Measurements from ENCODE around the gene ZNF500. TPM values are rescaled to one million over a fixed set of nuclear protein-coding genes. Genes with fewer than 3 reads are reported as not detected.
A peak's percentile ranks its signal among the peaks of the same experiment; 100 is the strongest.
"Not testable (repeated sequence)": the region's sequence is repeated elsewhere in the genome, so short reads cannot be mapped to it uniquely, and the experiment has no call there.

Gene ZNF500
- total and polyA plus RNA-seq, 4 donors, result 5.8 to 21.7 (median 14.5) TPM

DNA sequence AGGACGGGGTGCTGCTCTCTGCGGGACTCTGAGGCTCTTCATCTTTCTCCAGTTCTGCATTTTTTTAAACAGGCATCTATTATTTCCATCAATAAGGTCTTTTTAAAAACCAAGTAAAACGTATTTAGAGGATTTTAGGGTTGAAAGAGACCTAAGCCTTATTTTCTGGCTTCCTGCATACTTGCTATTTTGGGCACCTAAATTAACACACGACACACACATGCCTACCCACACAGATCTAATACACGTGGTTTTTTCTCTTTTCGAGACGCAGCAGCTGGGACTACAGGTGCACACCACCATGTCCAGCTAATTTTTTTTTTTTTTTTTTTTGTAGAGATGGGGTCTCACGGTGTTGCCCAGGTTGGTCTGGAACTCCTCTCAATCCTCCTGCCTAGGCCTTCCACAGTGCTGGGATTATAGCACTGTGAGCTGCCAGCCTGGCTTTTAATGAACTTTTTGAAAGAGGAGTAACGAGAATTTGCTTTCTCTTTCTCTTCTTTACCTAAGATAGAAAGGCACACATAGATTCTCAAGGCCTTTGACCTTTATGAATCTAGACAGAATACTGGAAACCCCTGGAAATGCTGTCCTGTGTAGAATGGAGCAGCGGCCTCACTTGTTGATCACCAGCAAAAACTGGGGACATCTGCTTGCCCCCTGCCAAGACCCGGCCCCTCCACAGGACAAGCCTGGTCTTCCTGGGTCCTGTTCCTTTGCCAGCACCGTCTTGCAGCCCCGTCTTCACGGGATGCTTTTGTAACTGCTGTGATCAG lies 18.9 kb downstream of the ZNF500 start:
- Histone ChIP-seq H3K27ac (ENCODE audit: low read depth, low read length) (no peak overlapping the region), H3K36me3 (ENCODE audit: control insufficient read depth, insufficient read depth, low read length) (peaks cover 72% of the 10 kb centered on the region)

DNA sequence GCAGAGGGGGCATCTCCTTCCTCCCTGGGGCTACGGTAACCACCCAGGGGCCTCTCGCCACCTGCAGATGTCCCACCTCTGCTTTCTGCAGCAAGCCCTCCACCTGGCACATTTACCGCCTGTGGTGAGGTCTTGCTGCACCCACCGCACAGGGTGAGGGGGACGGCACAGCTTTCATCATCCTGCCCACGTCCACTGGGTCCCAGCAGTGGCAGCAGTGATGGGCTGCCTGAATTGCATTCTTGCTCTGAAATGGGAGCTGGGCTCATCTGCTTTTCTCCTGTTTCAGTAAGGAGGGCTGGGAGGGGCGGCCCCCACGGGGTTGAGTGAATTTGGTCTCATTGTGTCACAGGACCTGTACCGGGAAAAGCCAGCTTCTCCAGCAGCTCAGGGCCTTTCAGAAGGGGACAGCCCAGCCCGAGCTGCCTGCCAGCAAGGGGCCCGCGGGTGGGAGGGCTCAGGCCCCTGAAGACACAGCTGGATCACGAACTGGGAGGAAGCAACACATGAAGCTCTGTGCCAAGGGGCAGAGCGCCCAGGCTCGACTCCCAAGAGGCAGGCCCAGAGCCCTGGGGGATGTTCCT lies 19.9 kb downstream of the ZNF500 start:
- no peak overlapping the region for H3K4me3 ChIP-seq (ENCODE audit: low read depth, low read length)
- WGBS (ENCODE audit: insufficient coverage), result 48% methylated on average over 14 of the region's 15 CpGs
- H3K27me3 ChIP-seq (ENCODE audit: control insufficient read depth, insufficient read depth, low read length), result no peaks in the 10 kb centered on the region
- H3K4me1 ChIP-seq (ENCODE audit: control insufficient read depth, insufficient read depth, low read length), result peaks cover 17% of the 10 kb centered on the region
- peaks cover 62% of the 10 kb centered on the region for H3K36me3 ChIP-seq (ENCODE audit: control insufficient read depth, insufficient read depth, low read length)
- H3K27ac ChIP-seq (ENCODE audit: low read depth, low read length), result no peak overlapping the region
- DNase-seq (ENCODE audit: low read depth in 4 of 6, low spot score in 6 of 6), result peak in 1 of 6 donors; percentile 65
- H3K9me3 ChIP-seq (ENCODE audit: control insufficient read depth, insufficient read depth, low read length), result no peaks in the 10 kb centered on the region

More for the DNA sequence above, 18.9 kb downstream of the ZNF500 start:
- peaks cover 15% of the 10 kb centered on the region for H3K4me1 ChIP-seq (ENCODE audit: control insufficient read depth, insufficient read depth, low read length)
- H3K27me3 ChIP-seq (ENCODE audit: control insufficient read depth, insufficient read depth, low read length), result no peaks in the 10 kb centered on the region
- WGBS (ENCODE audit: insufficient coverage), result 93% methylated on average over 6 of the region's 14 CpGs
- no peaks in the 10 kb centered on the region for H3K9me3 ChIP-seq (ENCODE audit: control insufficient read depth, insufficient read depth, low read length)
- no peak overlapping the region for H3K4me3 ChIP-seq (ENCODE audit: low read depth, low read length)
- no peak for DNase-seq (ENCODE audit: low read depth in 4 of 6, low spot score in 6 of 6)

DNA sequence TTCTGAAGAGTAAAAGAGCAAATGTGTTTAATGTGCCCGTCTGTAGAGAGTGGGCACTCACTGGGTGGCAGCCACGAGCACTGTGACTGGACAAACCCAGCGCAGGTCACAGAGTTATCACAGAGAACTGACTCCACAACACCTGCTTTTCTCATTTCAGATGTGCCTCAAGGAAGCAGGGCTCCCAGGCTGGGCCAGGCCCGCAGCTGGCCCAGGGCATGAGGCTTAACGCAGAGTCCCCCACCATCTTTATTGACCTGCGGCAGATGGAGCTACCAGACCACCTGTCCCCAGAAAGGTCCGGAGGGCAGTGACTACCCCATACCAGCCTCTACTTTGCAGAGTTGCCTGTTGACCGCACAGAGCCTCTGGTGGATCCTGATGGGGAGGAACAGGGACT lies 20.7 kb downstream of the ZNF500 start:
- no peak overlapping the region for H3K4me3 ChIP-seq (ENCODE audit: low read depth, low read length)
- peaks cover 17% of the 10 kb centered on the region for H3K4me1 ChIP-seq (ENCODE audit: control insufficient read depth, insufficient read depth, low read length)
- H3K27ac ChIP-seq (ENCODE audit: low read depth, low read length), result no peak overlapping the region
- WGBS (ENCODE audit: insufficient coverage), result 92% methylated on average over 4 of the region's 8 CpGs
- no peak for DNase-seq (ENCODE audit: low read depth in 4 of 6, low spot score in 6 of 6)
- peaks cover 53% of the 10 kb centered on the region for H3K36me3 ChIP-seq (ENCODE audit: control insufficient read depth, insufficient read depth, low read length)
- no peaks in the 10 kb centered on the region for H3K9me3 ChIP-seq (ENCODE audit: control insufficient read depth, insufficient read depth, low read length)
- no peaks in the 10 kb centered on the region for H3K27me3 ChIP-seq (ENCODE audit: control insufficient read depth, insufficient read depth, low read length)

DNA sequence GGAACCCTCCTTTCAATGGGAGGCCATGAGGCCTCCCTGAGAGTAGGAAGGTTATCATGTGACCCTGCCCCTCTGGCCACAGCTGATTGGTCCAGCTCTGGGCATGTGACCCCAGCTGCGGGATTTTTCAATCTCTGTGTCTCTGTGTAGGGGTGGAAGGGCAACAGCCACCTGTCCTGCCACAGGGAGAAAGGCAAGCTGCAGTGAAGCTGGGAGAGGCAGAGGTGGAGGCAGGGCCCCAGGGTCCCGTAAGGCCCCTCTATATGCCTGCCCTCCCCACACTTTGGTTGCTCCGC lies 21.7 kb downstream of the ZNF500 start:
- whole genome bisulfite sequencing (ENCODE audit: insufficient coverage), result 74% methylated on average over 3 of the region's 3 CpGs
- Histone ChIP-seq H3K9me3 (ENCODE audit: control insufficient read depth, insufficient read depth, low read length) (no peaks in the 10 kb centered on the region), H3K27me3 (ENCODE audit: control insufficient read depth, insufficient read depth, low read length) (no peaks in the 10 kb centered on the region), H3K36me3 (ENCODE audit: control insufficient read depth, insufficient read depth, low read length) (peaks cover 46% of the 10 kb centered on the region), H3K4me3 (ENCODE audit: low read depth, low read length) (no peak overlapping the region), H3K4me1 (ENCODE audit: control insufficient read depth, insufficient read depth, low read length) (peaks cover 17% of the 10 kb centered on the region), H3K27ac (ENCODE audit: low read depth, low read length) (no peak overlapping the region)
- DNase-seq (ENCODE audit: low read depth in 4 of 6, low spot score in 6 of 6), result no peak

DNA sequence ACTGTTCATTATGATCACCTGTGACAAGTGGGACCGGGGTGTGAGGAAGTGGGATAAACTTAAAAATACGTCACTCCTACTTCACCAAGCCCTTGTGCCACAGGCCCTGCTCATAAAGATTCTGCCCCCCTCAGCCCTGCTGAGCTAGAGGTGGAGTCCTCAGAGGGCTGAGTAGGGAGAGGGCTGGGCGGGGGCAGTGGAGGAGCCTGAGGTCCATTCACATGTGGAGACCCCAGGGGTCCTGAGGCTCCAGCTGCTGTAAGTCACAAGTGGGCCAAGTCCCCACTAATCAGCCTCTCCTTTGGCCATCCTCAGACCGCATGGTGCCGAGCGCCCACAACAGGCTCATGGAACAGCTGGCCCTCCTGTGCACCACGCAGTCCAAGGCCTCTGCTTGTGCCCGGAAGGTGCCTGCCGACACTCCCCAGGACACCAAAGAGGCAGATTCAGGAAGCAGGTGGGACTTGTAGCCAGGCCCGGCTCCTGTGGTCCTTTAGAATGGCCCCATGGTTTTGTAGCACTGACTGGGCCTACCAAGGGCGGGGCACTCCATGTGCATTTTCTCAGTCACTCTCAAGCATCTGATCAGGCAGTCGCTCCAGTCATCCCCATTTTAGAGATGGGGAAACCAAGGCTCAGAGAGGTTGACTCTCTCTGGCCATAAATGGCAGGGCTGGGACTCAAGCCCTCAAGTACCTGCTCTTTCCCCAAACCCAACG lies 22.2 kb downstream of the ZNF500 start:
- no peaks in the 10 kb centered on the region for H3K27me3 ChIP-seq (ENCODE audit: control insufficient read depth, insufficient read depth, low read length)
- H3K9me3 ChIP-seq (ENCODE audit: control insufficient read depth, insufficient read depth, low read length), result no peaks in the 10 kb centered on the region
- H3K4me1 ChIP-seq (ENCODE audit: control insufficient read depth, insufficient read depth, low read length), result peaks cover 17% of the 10 kb centered on the region
- no peak overlapping the region for H3K4me3 ChIP-seq (ENCODE audit: low read depth, low read length)
- no peak for DNase-seq (ENCODE audit: low read depth in 4 of 6, low spot score in 6 of 6)
- peaks cover 42% of the 10 kb centered on the region for H3K36me3 ChIP-seq (ENCODE audit: control insufficient read depth, insufficient read depth, low read length)
- H3K27ac ChIP-seq (ENCODE audit: low read depth, low read length), result no peak overlapping the region
- WGBS (ENCODE audit: insufficient coverage), result 80% methylated on average over 10 of the region's 13 CpGs

DNA sequence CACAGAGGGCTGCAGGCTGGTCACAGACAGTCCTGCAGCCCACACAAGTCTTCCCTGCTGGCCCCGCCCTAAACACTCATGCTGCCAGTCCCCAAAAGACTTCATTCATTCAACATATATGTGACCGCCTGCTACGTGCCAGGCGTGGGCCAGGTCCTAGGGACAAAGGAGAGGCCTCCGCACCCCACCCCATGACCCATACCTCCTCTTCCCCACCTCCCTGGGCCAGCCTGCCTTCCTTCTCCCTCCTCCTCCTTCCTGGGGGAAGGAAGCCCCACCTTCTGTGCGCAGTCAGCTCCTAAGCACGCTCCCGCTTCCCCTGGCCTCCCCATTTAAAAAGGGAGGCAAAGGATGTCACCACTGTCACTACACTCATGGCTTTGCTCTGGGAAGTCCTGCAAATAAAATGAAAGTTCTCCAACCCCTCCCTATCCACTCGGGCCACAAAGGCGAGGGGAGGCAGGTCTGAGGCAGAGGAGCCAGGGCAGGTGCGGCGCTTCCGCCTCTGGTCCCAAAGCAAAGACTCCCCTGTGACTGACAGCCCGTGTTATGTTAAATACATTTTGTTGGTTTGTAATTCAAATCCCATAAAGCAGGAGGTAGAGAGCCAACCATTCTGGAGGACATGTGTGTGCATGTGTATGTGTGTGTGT lies 23.6 kb downstream of the ZNF500 start:
- DNase-seq (ENCODE audit: low read depth in 4 of 6, low spot score in 6 of 6), result no peak
- 48% methylated on average over 7 of the region's 14 CpGs for WGBS (ENCODE audit: insufficient coverage)
- H3K27ac ChIP-seq (ENCODE audit: low read depth, low read length), result no peak overlapping the region
- H3K27me3 ChIP-seq (ENCODE audit: control insufficient read depth, insufficient read depth, low read length), result no peaks in the 10 kb centered on the region
- peaks cover 29% of the 10 kb centered on the region for H3K36me3 ChIP-seq (ENCODE audit: control insufficient read depth, insufficient read depth, low read length)
- H3K9me3 ChIP-seq (ENCODE audit: control insufficient read depth, insufficient read depth, low read length), result no peaks in the 10 kb centered on the region
- H3K4me1 ChIP-seq (ENCODE audit: control insufficient read depth, insufficient read depth, low read length), result peaks cover 17% of the 10 kb centered on the region
- H3K4me3 ChIP-seq (ENCODE audit: low read depth, low read length), result no peak overlapping the region

DNA sequence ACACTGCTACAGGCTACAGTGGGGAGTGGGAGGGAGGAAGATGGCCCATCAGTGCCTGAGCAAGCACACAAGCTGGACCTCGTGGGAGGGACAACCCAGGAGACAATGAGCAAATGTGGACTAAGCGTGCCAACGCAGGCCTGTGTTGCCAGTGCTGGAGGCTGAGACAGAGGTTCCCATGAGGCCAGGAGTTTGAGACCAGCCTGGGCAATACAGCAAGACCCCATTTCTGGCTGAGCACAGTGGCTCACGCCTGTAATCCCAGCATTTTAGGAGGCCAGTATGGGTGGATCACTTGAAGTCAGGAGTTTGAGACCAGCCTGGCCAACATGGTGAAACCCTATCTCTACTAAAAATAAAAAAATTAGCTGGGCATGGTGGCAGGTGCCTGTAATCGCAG lies 28.6 kb downstream of the ZNF500 start:
- not testable (repeated sequence) for H3K36me3 ChIP-seq (ENCODE audit: control insufficient read depth, insufficient read depth, low read length); H3K4me3 ChIP-seq (ENCODE audit: low read depth, low read length); H3K27me3 ChIP-seq (ENCODE audit: control insufficient read depth, insufficient read depth, low read length); DNase-seq (ENCODE audit: low read depth in 4 of 6, low spot score in 6 of 6); H3K9me3 ChIP-seq (ENCODE audit: control insufficient read depth, insufficient read depth, low read length); H3K27ac ChIP-seq (ENCODE audit: low read depth, low read length)
- 84% methylated on average over 4 of the region's 5 CpGs for WGBS (ENCODE audit: insufficient coverage)
- H3K4me1 ChIP-seq (ENCODE audit: control insufficient read depth, insufficient read depth, low read length), result peaks cover 18% of the 10 kb centered on the region

DNA sequence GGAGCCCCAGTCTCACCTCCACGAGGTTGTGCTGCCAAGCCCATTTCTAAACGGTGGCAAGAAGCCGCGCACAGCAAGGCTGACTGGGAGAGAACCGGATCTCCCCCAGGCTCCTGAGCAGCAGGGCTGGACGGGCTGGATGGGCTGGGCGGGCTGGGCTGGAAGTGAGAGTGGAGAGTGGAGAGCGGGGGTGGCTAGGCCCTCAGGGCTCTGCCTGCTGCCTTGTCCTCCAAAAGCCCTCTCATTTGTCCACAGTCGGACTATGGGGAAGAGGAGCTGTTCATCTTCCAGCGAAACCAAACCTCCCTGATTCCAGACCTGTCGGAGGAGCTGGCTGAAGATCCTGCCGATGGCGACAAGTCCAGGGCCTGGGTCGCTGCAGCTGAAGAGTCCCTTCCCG lies 29.4 kb downstream of the ZNF500 start:
- H3K4me3 ChIP-seq (ENCODE audit: low read depth, low read length), result no peak overlapping the region
- no peaks in the 10 kb centered on the region for H3K27me3 ChIP-seq (ENCODE audit: control insufficient read depth, insufficient read depth, low read length)
- 78% methylated on average over 10 of the region's 15 CpGs for WGBS (ENCODE audit: insufficient coverage)
- no peak for DNase-seq (ENCODE audit: low read depth in 4 of 6, low spot score in 6 of 6)
- H3K4me1 ChIP-seq (ENCODE audit: control insufficient read depth, insufficient read depth, low read length), result peaks cover 17% of the 10 kb centered on the region
- no peaks in the 10 kb centered on the region for H3K9me3 ChIP-seq (ENCODE audit: control insufficient read depth, insufficient read depth, low read length)
- peaks cover 5% of the 10 kb centered on the region for H3K36me3 ChIP-seq (ENCODE audit: control insufficient read depth, insufficient read depth, low read length)
- H3K27ac ChIP-seq (ENCODE audit: low read depth, low read length), result no peak overlapping the region

DNA sequence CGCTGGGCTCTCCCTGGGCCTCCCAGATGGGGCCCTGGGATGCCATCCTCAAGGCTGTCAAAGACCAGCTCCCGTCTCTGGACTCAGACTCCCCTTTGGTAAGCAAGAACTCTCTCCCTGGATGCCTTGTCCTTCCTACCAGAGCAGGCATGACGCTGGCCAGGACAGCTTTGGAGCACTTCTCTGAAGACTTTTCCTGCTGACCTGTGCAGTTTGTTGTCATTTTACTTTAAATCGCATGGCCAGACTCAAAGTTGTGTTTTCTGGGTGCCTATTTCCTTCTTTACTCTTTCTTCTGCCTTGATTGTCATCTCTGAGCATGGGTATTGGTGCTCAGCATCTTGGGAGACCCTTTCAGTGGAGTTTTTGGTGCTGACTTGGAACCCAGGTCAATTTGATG lies 30.4 kb downstream of the ZNF500 start:
- Histone ChIP-seq H3K4me3 (ENCODE audit: low read depth, low read length) (no peak overlapping the region), H3K36me3 (ENCODE audit: control insufficient read depth, insufficient read depth, low read length) (peaks cover 10% of the 10 kb centered on the region), H3K27me3 (ENCODE audit: control insufficient read depth, insufficient read depth, low read length) (no peaks in the 10 kb centered on the region), H3K4me1 (ENCODE audit: control insufficient read depth, insufficient read depth, low read length) (peaks cover 17% of the 10 kb centered on the region), H3K27ac (ENCODE audit: low read depth, low read length) (no peak overlapping the region), H3K9me3 (ENCODE audit: control insufficient read depth, insufficient read depth, low read length) (no peaks in the 10 kb centered on the region)
- no peak for DNase-seq (ENCODE audit: low read depth in 4 of 6, low spot score in 6 of 6)
- 85% methylated on average over 3 of the region's 4 CpGs for WGBS (ENCODE audit: insufficient coverage)

All from spinal cord (tissue), 10 donors.